GM18519 (cell line): ENCODE results near the gene KCNA3.
"Not testable (repeated sequence)": the region's sequence is repeated elsewhere in the genome, so short reads cannot be mapped to it uniquely, and the experiment has no call there.

Experiments used
- ATAC-seq: cut with Tn5 transposase; IDR thresholded peaks from one replicate; pipeline ENCODE4 v1.9.1; 2021; ENCODE audit warnings: mild to moderate bottlenecking, moderate library complexity; ENCODE audit not compliant: unreplicated experiment, low FRiP score

Gene KCNA3

GRCh38 chr1:110680036-110680735 lies 5.4 kb upstream of the KCNA3 start:
- ATAC-seq, result no peak

- ATAC-seq, result no peak
Measured at GRCh38 chr1:110677526-110677925, 2.8 kb upstream of the KCNA3 start.

GRCh38 chr1:110676970-110677369 lies 2.2 kb upstream of the KCNA3 start:
- ATAC-seq, result no peak

GRCh38 chr1:110675060-110675791 lies 486 bp upstream of the KCNA3 start:
- no peak for ATAC-seq

GRCh38 chr1:110673805-110674336 lies 869 bp downstream of the KCNA3 start:
- ATAC-seq, result no peak

GRCh38 chr1:110673197-110673701 lies 1.5 kb downstream of the KCNA3 start:
- no peak for ATAC-seq

GRCh38 chr1:110672753-110673108 lies 2.0 kb downstream of the KCNA3 start:
- ATAC-seq, result no peak

GRCh38 chr1:110672001-110672752 lies 2.6 kb downstream of the KCNA3 start:
- ATAC-seq, result no peak

GRCh38 chr1:110671361-110671760 lies 3.4 kb downstream of the KCNA3 start:
- no peak for ATAC-seq

- ATAC-seq, result no peak
Measured at GRCh38 chr1:110668549-110668948, 6.2 kb downstream of the KCNA3 start.

- no peak for ATAC-seq
Measured at GRCh38 chr1:110667776-110668175, 7.0 kb downstream of the KCNA3 start.

GRCh38 chr1:110663241-110663640 lies 11.5 kb downstream of the KCNA3 start:
- no peak for ATAC-seq

- not testable (repeated sequence) for ATAC-seq
Measured at GRCh38 chr1:110659559-110659958, 15.2 kb downstream of the KCNA3 start.

GRCh38 chr1:110657351-110657750 lies 17.4 kb downstream of the KCNA3 start:
- ATAC-seq, result no peak

- no peak for ATAC-seq
Measured at GRCh38 chr1:110650609-110651008, 24.1 kb downstream of the KCNA3 start.

- ATAC-seq, result no peak
Measured at GRCh38 chr1:110648417-110648816, 26.3 kb downstream of the KCNA3 start.

- ATAC-seq, result no peak
Measured at GRCh38 chr1:110647254-110647891, 27.4 kb downstream of the KCNA3 start.

GRCh38 chr1:110645821-110646735 lies 28.7 kb downstream of the KCNA3 start:
- ATAC-seq, result no peak

GRCh38 chr1:110645211-110645610 lies 29.5 kb downstream of the KCNA3 start:
- no peak for ATAC-seq
